Measurements from ENCODE around the gene IL18. TPM values are rescaled to one million over a fixed set of nuclear protein-coding genes. Genes with fewer than 3 reads are reported as not detected.
"Not testable (repeated sequence)": the region's sequence is repeated elsewhere in the genome, so short reads cannot be mapped to it uniquely, and the experiment has no call there.

IL18 gene
- polyA plus RNA-seq, 1 donor (not counting 4 experiments of a cell fraction or from before 2014, with no cell fraction given): 205 TPM

DNA sequence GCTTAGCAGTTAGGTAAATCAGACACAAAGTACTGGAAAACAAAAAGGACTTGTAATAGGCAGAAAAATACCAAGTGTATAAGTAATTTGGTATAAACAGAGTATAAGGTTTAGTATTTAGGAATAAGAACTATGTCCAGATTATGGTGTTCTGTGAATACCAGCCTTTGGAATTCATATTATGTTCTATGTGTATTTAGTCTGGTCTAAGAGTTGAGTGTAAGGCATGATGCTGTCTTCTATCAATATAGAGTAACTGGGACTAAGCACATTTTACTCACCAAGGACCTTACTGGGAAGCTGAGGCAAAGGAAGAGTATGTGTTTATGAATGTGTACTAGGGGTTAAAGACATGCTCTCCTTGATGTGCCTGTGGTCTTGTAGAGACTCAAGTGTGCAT, 67.7 kb downstream of the IL18 start:
- Histone ChIP-seq H3K27ac (ENCODE audit: control insufficient read depth, insufficient read depth, low read length) (no peak overlapping the region), H3K4me1 (ENCODE audit: control insufficient read depth, extremely low read depth, insufficient read depth, low read length) (no peaks in the 10 kb centered on the region), H3K4me2 (ENCODE audit: control insufficient read depth, extremely low read depth, insufficient read depth, low read depth, low read length) (no peak overlapping the region), H3K79me2 (ENCODE audit: control insufficient read depth, insufficient read depth, low read length) (no peaks in the 10 kb centered on the region), H2AFZ (ENCODE audit: control insufficient read depth, low read length) (no peak overlapping the region), H4K20me1 (ENCODE audit: control insufficient read depth, extremely low read depth, insufficient read depth, low read length) (no peaks in the 10 kb centered on the region), H3K9me1 (ENCODE audit: control insufficient read depth, extremely low read depth, insufficient read depth, low read length) (no peaks in the 10 kb centered on the region), H3K9me3 (ENCODE audit: control insufficient read depth, low read depth, low read length) (no peaks in the 10 kb centered on the region), H3K27me3 (ENCODE audit: control insufficient read depth, extremely low read depth, insufficient read depth, low read length) (no peaks in the 10 kb centered on the region), H3K4me3 (ENCODE audit: control insufficient read depth in 2 of 3, extremely low read depth in 1 of 3, insufficient read depth in 2 of 3, low read depth in 1 of 3, low read length in 3 of 3) (no peak overlapping the region), H3K36me3 (ENCODE audit: control insufficient read depth in 2 of 2, extremely low read depth in 1 of 2, insufficient read depth in 2 of 2, low read length in 2 of 2) (peaks cover 9 to 11% of the 10 kb centered on the region in 2 experiments), H3K9ac (ENCODE audit: control insufficient read depth, extremely low read depth, insufficient read depth, low read length) (no peak overlapping the region)
- FAIRE-seq: no peak
- TF ChIP-seq EZH2 (IDR thresholded peaks at IDR 0.05; ENCODE audit: low read length): no peak
- TF ChIP-seq, protein P1, sequence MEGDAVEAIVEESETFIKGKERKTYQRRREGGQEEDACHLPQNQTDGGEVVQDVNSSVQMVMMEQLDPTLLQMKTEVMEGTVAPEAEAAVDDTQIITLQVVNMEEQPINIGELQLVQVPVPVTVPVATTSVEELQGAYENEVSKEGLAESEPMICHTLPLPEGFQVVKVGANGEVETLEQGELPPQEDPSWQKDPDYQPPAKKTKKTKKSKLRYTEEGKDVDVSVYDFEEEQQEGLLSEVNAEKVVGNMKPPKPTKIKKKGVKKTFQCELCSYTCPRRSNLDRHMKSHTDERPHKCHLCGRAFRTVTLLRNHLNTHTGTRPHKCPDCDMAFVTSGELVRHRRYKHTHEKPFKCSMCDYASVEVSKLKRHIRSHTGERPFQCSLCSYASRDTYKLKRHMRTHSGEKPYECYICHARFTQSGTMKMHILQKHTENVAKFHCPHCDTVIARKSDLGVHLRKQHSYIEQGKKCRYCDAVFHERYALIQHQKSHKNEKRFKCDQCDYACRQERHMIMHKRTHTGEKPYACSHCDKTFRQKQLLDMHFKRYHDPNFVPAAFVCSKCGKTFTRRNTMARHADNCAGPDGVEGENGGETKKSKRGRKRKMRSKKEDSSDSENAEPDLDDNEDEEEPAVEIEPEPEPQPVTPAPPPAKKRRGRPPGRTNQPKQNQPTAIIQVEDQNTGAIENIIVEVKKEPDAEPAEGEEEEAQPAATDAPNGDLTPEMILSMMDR (optimal IDR thresholded peaks at IDR 0.05 in 1 of 3, IDR thresholded peaks at IDR 0.05 in 1 of 3, conservative IDR thresholded peaks at IDR 0.05 in 1 of 3; ENCODE audit: extremely low read depth in 1 of 3, insufficient read depth in 2 of 3, low read length in 3 of 3): no peak
- DNase-seq (ENCODE audit: low read depth, low spot score): no peak
- dilution Hi-C loops (cut with MboI; ENCODE audit: extremely low pct_ligation_motif_present, low sequenced_read_pairs): no loop called here

DNA sequence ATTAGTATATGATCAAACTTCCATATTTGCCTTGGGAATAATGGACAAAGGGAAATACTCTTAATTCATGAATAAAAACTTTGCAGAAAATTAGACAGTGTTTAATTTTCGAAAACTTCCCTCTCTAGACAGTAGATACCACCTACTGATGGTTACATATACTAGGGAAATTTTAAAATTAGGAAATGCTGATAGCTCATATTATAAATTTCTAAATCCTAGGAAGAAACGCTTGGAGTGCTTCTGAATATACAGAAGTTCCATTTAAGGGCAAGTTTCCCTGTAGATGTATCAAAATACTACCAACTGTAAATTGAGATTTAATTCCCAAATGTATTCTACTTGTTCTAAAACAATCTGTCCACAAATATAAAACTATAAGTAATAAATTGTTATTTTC, 68.6 kb downstream of the IL18 start:
- H3K27me3 ChIP-seq (ENCODE audit: control insufficient read depth, extremely low read depth, insufficient read depth, low read length); H3K79me2 ChIP-seq (ENCODE audit: control insufficient read depth, insufficient read depth, low read length); H3K9me3 ChIP-seq (ENCODE audit: control insufficient read depth, low read depth, low read length); H4K20me1 ChIP-seq (ENCODE audit: control insufficient read depth, extremely low read depth, insufficient read depth, low read length); H3K9me1 ChIP-seq (ENCODE audit: control insufficient read depth, extremely low read depth, insufficient read depth, low read length); DNase-seq (ENCODE audit: low read depth, low spot score); H3K4me1 ChIP-seq (ENCODE audit: control insufficient read depth, extremely low read depth, insufficient read depth, low read length); H3K9ac ChIP-seq (ENCODE audit: control insufficient read depth, extremely low read depth, insufficient read depth, low read length); H2AFZ ChIP-seq (ENCODE audit: control insufficient read depth, low read length); H3K27ac ChIP-seq (ENCODE audit: control insufficient read depth, insufficient read depth, low read length); FAIRE-seq; H3K4me2 ChIP-seq (ENCODE audit: control insufficient read depth, extremely low read depth, insufficient read depth, low read depth, low read length); H3K4me3 ChIP-seq (ENCODE audit: control insufficient read depth in 2 of 3, extremely low read depth in 1 of 3, insufficient read depth in 2 of 3, low read depth in 1 of 3, low read length in 3 of 3); dilution Hi-C loops (cut with MboI; ENCODE audit: extremely low pct_ligation_motif_present, low sequenced_read_pairs): not testable (repeated sequence)
- peaks cover 12 to 14% of the 10 kb centered on the region in 2 experiments for H3K36me3 ChIP-seq (ENCODE audit: control insufficient read depth in 2 of 2, extremely low read depth in 1 of 2, insufficient read depth in 2 of 2, low read length in 2 of 2)

Small RNA genes lying within 50 kb of the gene (small RNA-seq; reads per million reads assigned to genes)
- gene MRPS36P4 (ENCODE audit: insufficient read length in 3 of 3, low read depth in 3 of 3, low replicate concordance in 1 of 3): 0 reads per million in 3 experiments

Other genes starting within 250 kb of the IL18 start
- gene C11orf52, start 245.2 kb downstream of the IL18 start, polyA plus RNA-seq: 2.9 to 5.5 TPM (median 3.5 TPM) in 3 replicates
- gene DIXDC1, start 226.8 kb downstream of the IL18 start, polyA plus RNA-seq: 5.9 to 13.2 TPM (median 7.8 TPM) in 3 replicates
- gene DLAT, start 138.7 kb downstream of the IL18 start, polyA plus RNA-seq: 23.3 to 41.9 TPM (median 40.2 TPM) in 3 replicates
- gene PIH1D2, start 90.1 kb downstream of the IL18 start, polyA plus RNA-seq: 1.2 to 2.0 TPM (median 1.9 TPM) in 3 replicates
- 13.1 to 23.3 TPM (median 18.9 TPM) in 3 replicates for gene NKAPD1, start 89.8 kb downstream of the IL18 start, polyA plus RNA-seq
- gene TIMM8B, start 77.3 kb downstream of the IL18 start, polyA plus RNA-seq: 91.7 to 151 TPM (median 126 TPM) in 3 replicates
- gene SDHD, start 77.2 kb downstream of the IL18 start, polyA plus RNA-seq: 101 to 126 TPM (median 121 TPM) in 3 replicates
- not detected in 3 replicates for gene TEX12, start 3.3 kb upstream of the IL18 start, polyA plus RNA-seq
- 0.37 to 0.51 TPM (median 0.40 TPM) in 3 replicates for gene BCO2, start 11.4 kb upstream of the IL18 start, polyA plus RNA-seq
- gene PTS, start 62.3 kb upstream of the IL18 start, polyA plus RNA-seq: 37.8 to 72.5 TPM (median 43.7 TPM) in 3 replicates
- gene PLET1, start 96.8 kb upstream of the IL18 start, polyA plus RNA-seq: 0.05 TPM in 1 of 3 replicates, not detected in the others